DOHH2 (cell line): ENCODE data around the gene USP49.
"Not testable (repeated sequence)": the region's sequence is repeated elsewhere in the genome, so short reads cannot be mapped to it uniquely, and the experiment has no call there.

Source experiments
- H3F3A ChIP-seq: fragments of 200-600 bp; sonication (generic), shearing (Covaris generic); 2 replicates; pipeline ENCODE4 v1.6.0; 2016; ENCODE audit warnings: antibody characterized with exemption, mild to moderate bottlenecking; ENCODE audit not compliant: control insufficient read depth, insufficient read depth
- H3K27ac ChIP-seq: fragments of 200-600 bp; sonication (generic); 2 replicates; pipeline ENCODE4 v1.5.1; 2014; ENCODE audit warnings: low read depth, mild to moderate bottlenecking, low read length, moderate library complexity
- H3K27me3 ChIP-seq: fragments of 200-600 bp; sonication (generic); 2 replicates; pipeline ENCODE4 v1.6.1; 2014; ENCODE audit warnings: mild to moderate bottlenecking, low read length, mixed read lengths; ENCODE audit not compliant: control insufficient read depth
- H3K36me3 ChIP-seq: fragments of 200-600 bp; sonication (generic); 2 replicates; pipeline ENCODE4 v1.6.1; 2014; ENCODE audit warnings: mild to moderate bottlenecking, low read length, moderate library complexity, mixed read lengths; ENCODE audit not compliant: control insufficient read depth
- H3K4me1 ChIP-seq: fragments of 200-600 bp; sonication (generic); 2 replicates; pipeline ENCODE4 v1.6.1; 2014; ENCODE audit warnings: mild to moderate bottlenecking, low read length, mixed read lengths; ENCODE audit not compliant: control insufficient read depth
- H3K4me2 ChIP-seq: fragments of 200-600 bp; sonication (generic); 2 replicates; pipeline ENCODE4 v1.6.0; 2014; ENCODE audit warnings: mild to moderate bottlenecking, low read length, moderate library complexity
- H3K4me3 ChIP-seq: fragments of 200-600 bp; sonication (generic); 2 replicates; pipeline ENCODE4 v1.5.1; 2014; ENCODE audit warnings: mild to moderate bottlenecking, low read length, mixed read lengths
- H3K79me2 ChIP-seq: fragments of 200-600 bp; sonication (generic); 2 replicates; pipeline ENCODE4 v1.6.1; 2014; ENCODE audit warnings: mild to moderate bottlenecking, low read length, mixed read lengths; ENCODE audit not compliant: control insufficient read depth
- H3K9me2 ChIP-seq: fragments of 200-600 bp; sonication (generic); replicated peaks from 2 replicates; pipeline ENCODE4 v1.6.1; 2014; ENCODE audit warnings: mild to moderate bottlenecking, low read length, mixed read lengths; ENCODE audit not compliant: control insufficient read depth
- H3K9me3 ChIP-seq: fragments of 200-600 bp; sonication (generic); 2 replicates; pipeline ENCODE4 v1.6.1; 2014; ENCODE audit warnings: antibody characterized with exemption, low read length, mixed read lengths; ENCODE audit not compliant: control insufficient read depth, insufficient read depth
- H4K20me1 ChIP-seq: fragments of 200-600 bp; sonication (generic); 2 replicates; pipeline ENCODE4 v1.6.0; 2014; ENCODE audit warnings: low read depth, mild to moderate bottlenecking, antibody characterized with exemption, low read length, moderate library complexity; ENCODE audit not compliant: control insufficient read depth, insufficient read depth
- EZH2phosphoT487 ChIP-seq: fragments of 200-600 bp; sonication (generic); IDR thresholded peaks from 2 replicates; pipeline ENCODE4 v1.6.1; 2017; ENCODE audit warnings: borderline replicate concordance, mild to moderate bottlenecking, antibody characterized with exemption, low read length, moderate library complexity, mixed read lengths
- TF ChIP-seq, protein P1 (sequence below): fragments of 200-600 bp; sonication (generic); IDR thresholded peaks from one replicate; pipeline ENCODE4 v1.5.1; 2014; ENCODE audit warnings: antibody characterized with exemption, mild to moderate bottlenecking, low read depth, low read length; ENCODE audit not compliant: poor library complexity, severe bottlenecking

Gene USP49

DNA sequence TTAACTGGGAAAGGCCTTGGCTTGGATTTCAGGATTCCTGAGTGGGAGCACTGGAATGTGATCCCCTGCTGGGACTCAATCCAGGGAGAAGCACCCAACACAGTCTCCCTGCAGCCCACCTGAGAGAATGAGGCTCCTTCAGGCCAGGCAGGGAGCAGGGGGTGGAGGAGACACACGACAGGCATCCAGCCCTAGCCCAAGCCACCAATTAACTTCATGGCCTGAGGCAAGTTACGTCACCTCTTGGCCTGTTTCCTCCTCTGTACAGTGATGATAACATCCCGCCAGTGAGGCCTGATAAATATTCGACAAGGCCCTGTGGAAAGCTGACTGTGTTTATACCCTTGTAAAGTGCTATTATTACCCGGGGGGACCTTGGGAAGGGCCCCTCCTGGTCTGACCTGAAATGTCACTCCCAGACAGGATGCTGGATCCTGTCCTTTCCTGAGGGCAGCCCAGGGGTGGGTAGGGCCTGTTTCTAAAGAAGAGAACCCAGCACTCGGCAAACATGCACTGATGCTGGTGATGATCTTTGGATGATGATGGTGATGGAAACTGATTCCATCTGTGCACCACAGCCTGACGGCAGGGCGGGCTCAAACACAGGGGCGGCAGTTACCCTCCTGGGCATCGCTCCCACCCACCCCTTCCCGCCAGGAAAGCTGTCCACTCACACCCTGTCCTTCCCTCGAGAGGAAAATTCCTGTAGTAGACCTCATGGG is 127.9 kb downstream of the USP49 start:
- no peaks in the 10 kb centered on the region for H3K9me3 ChIP-seq
- H4K20me1 ChIP-seq = no peaks in the 10 kb centered on the region
- H3K4me3 ChIP-seq = no peak overlapping the region
- H3K27ac ChIP-seq = no peak overlapping the region
- TF ChIP-seq, protein P1, sequence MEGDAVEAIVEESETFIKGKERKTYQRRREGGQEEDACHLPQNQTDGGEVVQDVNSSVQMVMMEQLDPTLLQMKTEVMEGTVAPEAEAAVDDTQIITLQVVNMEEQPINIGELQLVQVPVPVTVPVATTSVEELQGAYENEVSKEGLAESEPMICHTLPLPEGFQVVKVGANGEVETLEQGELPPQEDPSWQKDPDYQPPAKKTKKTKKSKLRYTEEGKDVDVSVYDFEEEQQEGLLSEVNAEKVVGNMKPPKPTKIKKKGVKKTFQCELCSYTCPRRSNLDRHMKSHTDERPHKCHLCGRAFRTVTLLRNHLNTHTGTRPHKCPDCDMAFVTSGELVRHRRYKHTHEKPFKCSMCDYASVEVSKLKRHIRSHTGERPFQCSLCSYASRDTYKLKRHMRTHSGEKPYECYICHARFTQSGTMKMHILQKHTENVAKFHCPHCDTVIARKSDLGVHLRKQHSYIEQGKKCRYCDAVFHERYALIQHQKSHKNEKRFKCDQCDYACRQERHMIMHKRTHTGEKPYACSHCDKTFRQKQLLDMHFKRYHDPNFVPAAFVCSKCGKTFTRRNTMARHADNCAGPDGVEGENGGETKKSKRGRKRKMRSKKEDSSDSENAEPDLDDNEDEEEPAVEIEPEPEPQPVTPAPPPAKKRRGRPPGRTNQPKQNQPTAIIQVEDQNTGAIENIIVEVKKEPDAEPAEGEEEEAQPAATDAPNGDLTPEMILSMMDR = no peak
- no peak for TF ChIP-seq EZH2phosphoT487
- no peak overlapping the region for H3K4me2 ChIP-seq
- H3K36me3 ChIP-seq = peaks cover 9% of the 10 kb centered on the region
- peaks cover 5% of the 10 kb centered on the region; the same call in 1 of the 2 replicates for H3K4me1 ChIP-seq
- no peaks in the 10 kb centered on the region for H3K79me2 ChIP-seq
- H3K27me3 ChIP-seq = no peaks in the 10 kb centered on the region
- no peaks in the 10 kb centered on the region for H3F3A ChIP-seq
- no peaks in the 10 kb centered on the region for H3K9me2 ChIP-seq

GRCh38 chr6:41766043-41766664 is 129.0 kb downstream of the USP49 start:
- not testable (repeated sequence) for H4K20me1 ChIP-seq, H3K4me1 ChIP-seq, H3K9me3 ChIP-seq, H3F3A ChIP-seq, H3K27ac ChIP-seq, H3K36me3 ChIP-seq, H3K4me2 ChIP-seq, H3K79me2 ChIP-seq, H3K9me2 ChIP-seq, H3K4me3 ChIP-seq, H3K27me3 ChIP-seq

DNA sequence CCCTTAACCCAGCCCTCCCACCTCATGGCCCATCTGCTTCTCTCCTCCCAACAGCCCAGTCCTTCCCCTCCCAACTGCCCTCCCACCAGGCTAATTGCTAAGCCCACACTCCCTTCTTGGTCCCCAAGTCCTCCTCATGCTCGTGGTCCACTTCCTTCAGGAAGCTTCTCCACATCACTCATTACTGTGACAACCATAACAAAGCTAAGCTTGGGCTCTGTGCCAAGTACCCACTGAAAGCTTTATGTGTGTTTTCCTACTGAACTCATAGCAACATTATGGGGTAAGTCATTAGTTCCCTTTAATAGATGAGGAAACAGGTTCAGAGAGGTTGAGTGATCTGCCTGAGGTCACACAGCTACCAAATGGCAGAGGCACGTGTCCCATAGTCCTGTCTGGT is 131.7 kb downstream of the USP49 start:
- Histone ChIP-seq H4K20me1 (no peaks in the 10 kb centered on the region), H3K4me1 (peaks cover 5% of the 10 kb centered on the region; the same call in 1 of the 2 replicates), H3K27me3 (no peaks in the 10 kb centered on the region), H3K27ac (no peak overlapping the region), H3K79me2 (no peaks in the 10 kb centered on the region), H3K9me3 (no peaks in the 10 kb centered on the region), H3K4me3 (no peak overlapping the region), H3K4me2 (no peak overlapping the region), H3K36me3 (no peaks in the 10 kb centered on the region), H3F3A (no peaks in the 10 kb centered on the region), H3K9me2 (no peaks in the 10 kb centered on the region)
- TF ChIP-seq, protein P1 = no peak
- TF ChIP-seq EZH2phosphoT487 = no peak

DNA sequence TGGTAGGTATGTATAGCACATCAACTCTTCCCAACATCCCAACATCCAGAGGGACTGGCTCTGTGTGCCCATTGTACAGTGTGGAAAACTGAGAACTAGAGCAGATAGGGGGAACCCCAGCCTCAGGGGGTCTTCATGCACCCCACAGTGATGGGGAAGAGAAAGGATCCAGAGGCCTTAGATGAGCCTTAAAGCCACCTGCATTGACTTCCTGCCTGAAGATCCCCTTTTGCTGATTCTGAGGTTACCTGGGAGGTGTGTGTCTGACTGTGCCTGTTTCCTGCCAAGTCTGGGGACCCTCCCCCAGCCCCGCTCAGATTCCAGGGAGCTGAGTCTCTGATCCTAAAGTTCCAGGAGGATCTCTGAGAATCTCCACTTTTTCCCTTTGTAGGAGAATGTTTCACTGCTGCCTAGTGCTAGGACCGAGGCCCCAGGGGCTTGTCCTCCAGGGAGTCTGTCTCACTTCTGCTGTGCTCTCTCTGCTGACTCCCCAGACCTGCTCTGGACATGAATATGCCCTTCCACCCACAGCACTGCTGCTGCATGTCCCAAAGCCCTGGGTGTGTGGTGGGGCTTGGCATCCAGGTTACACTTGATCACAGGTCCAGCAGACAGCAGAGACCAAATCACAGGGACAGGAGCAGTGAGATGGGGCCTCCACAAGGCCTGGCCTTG is 135.1 kb downstream of the USP49 start:
- no peak overlapping the region for H3K27ac ChIP-seq
- no peaks in the 10 kb centered on the region for H3F3A ChIP-seq
- no peaks in the 10 kb centered on the region for H3K79me2 ChIP-seq
- no peaks in the 10 kb centered on the region for H4K20me1 ChIP-seq
- no peak overlapping the region for H3K4me3 ChIP-seq
- H3K4me2 ChIP-seq = no peak overlapping the region
- H3K36me3 ChIP-seq = no peaks in the 10 kb centered on the region
- peaks cover 10% of the 10 kb centered on the region for H3K27me3 ChIP-seq
- no peaks in the 10 kb centered on the region for H3K9me2 ChIP-seq
- H3K4me1 ChIP-seq = peaks cover 5% of the 10 kb centered on the region; the same call in 1 of the 2 replicates
- H3K9me3 ChIP-seq = no peaks in the 10 kb centered on the region
- no peak for TF ChIP-seq EZH2phosphoT487
- TF ChIP-seq, protein P1 = no peak
